Mammary epithelial cell (primary cell): ENCODE data around the gene PTPRT.

Source experiments
- CTCF ChIP-seq, 2 donors: IDR thresholded peaks in 1 of 2; conservative IDR thresholded peaks in 1 of 2; 2 replicates each; pipeline ENCODE4 v1.5.1; 2011 to 2012; ENCODE audit warnings: inconsistent platforms in 2 of 2, low read length in 2 of 2, mild to moderate bottlenecking in 2 of 2, control low read depth in 1 of 2, low read depth in 1 of 2; ENCODE audit not compliant: insufficient read depth in 1 of 2; ENCODE audit errors: extremely low read depth in 1 of 2
- EZH2 ChIP-seq: IDR thresholded peaks from 2 replicates; pipeline ENCODE4 v1.6.1; 2012; ENCODE audit warnings: low read length, inconsistent platforms, borderline replicate concordance

GRCh38 chr20:42461291-42461690 lies 728.4 kb downstream of the PTPRT start:
- TF ChIP-seq CTCF (conservative IDR thresholded peaks at IDR 0.05 in 1 of 2, IDR thresholded peaks at IDR 0.05 in 1 of 2; ENCODE audit: extremely low read depth in 1 of 2, insufficient read depth in 1 of 2, low read depth in 1 of 2, low read length in 2 of 2): no peak
- TF ChIP-seq EZH2: no peak
